Neural crest cell (in vitro differentiated cells): Measurements from ENCODE around the gene PDYN. TPM values are rescaled to one million over a fixed set of nuclear protein-coding genes. Genes with fewer than 3 reads are reported as not detected.
A peak's percentile ranks its signal among the peaks of the same experiment; 100 is the strongest.

Source experiments
- DNase-seq: peaks from one replicate; pipeline ENCODE4 v3.0.0; 2021; ENCODE audit warnings: low read depth, mixed read lengths, low spot score
- H3K27ac Mint-ChIP-seq: one replicate; pipeline ENCODE4 v1.8.0; 2021; ENCODE audit warnings: mild to moderate bottlenecking, mixed read lengths; ENCODE audit not compliant: unreplicated experiment
- H3K27me3 Mint-ChIP-seq: 2 replicates; pipeline ENCODE4 v1.8.0; 2021; ENCODE audit warnings: low read depth, mild to moderate bottlenecking, mixed read lengths
- H3K36me3 Mint-ChIP-seq: 2 replicates; pipeline ENCODE4 v1.8.0; 2021; ENCODE audit warnings: low read depth, mild to moderate bottlenecking, mixed read lengths
- H3K4me1 Mint-ChIP-seq: 2 replicates; pipeline ENCODE4 v1.8.0; 2021; ENCODE audit warnings: mixed read lengths
- H3K4me3 Mint-ChIP-seq: one replicate; pipeline ENCODE4 v1.8.0; 2021; ENCODE audit warnings: mild to moderate bottlenecking, mixed read lengths
- H3K9me3 Mint-ChIP-seq: 2 replicates; pipeline ENCODE4 v1.8.0; 2021; ENCODE audit warnings: mixed read lengths
- CTCF ChIP-seq: fragments of 200-600 bp; sonication (generic); conservative IDR thresholded peaks from 2 replicates; pipeline ENCODE4 v1.5.0; 2021; ENCODE audit warnings: antibody characterized with exemption, mild to moderate bottlenecking
- total RNA-seq: library from RNA; stranded (reverse); gene quantifications from 2 replicates; pipeline ENCODE4 v1.2.1, GENCODE V29; 2021

Gene PDYN
- total RNA-seq, 1 donor from 2014 or later: 0.63 TPM

GRCh38 chr20:1951436-1952115 is 42.3 kb downstream of the PDYN start:
- no peak overlapping the region for H3K27ac Mint-ChIP-seq

GRCh38 chr20:1950836-1951235 is 43.0 kb downstream of the PDYN start:
- Mint-ChIP-seq H3K4me1 (peaks cover 46% of the 10 kb centered on the region), H3K36me3 (no peaks in the 10 kb centered on the region), H3K27me3 (peaks cover 46% of the 10 kb centered on the region), H3K27ac (no peak overlapping the region), H3K9me3 (no peaks in the 10 kb centered on the region), H3K4me3 (no peak overlapping the region)
- no peak for TF ChIP-seq CTCF
- no peak for DNase-seq

More at GRCh38 chr20:1951436-1952115, 42.3 kb downstream of the PDYN start:
- TF ChIP-seq CTCF: no peak
- peaks cover 45% of the 10 kb centered on the region for H3K4me1 Mint-ChIP-seq
- no peak for DNase-seq
- H3K4me3 Mint-ChIP-seq: no peak overlapping the region
- H3K9me3 Mint-ChIP-seq: no peaks in the 10 kb centered on the region
- peaks cover 41% of the 10 kb centered on the region for H3K27me3 Mint-ChIP-seq
- no peaks in the 10 kb centered on the region for H3K36me3 Mint-ChIP-seq

GRCh38 chr20:1949347-1950100 is 44.3 kb downstream of the PDYN start:
- no peak for DNase-seq
- Mint-ChIP-seq H3K4me3 (no peak overlapping the region), H3K27ac (peak overlapping the region; percentile 73), H3K4me1 (peaks cover 41% of the 10 kb centered on the region), H3K27me3 (peaks cover 54% of the 10 kb centered on the region), H3K36me3 (no peaks in the 10 kb centered on the region), H3K9me3 (no peaks in the 10 kb centered on the region)
- no peak for TF ChIP-seq CTCF

- TF ChIP-seq CTCF: no peak
- Mint-ChIP-seq H3K4me1 (peaks cover 41% of the 10 kb centered on the region), H3K4me3 (no peak overlapping the region), H3K27me3 (peaks cover 69% of the 10 kb centered on the region), H3K27ac (no peak overlapping the region), H3K36me3 (no peaks in the 10 kb centered on the region), H3K9me3 (no peaks in the 10 kb centered on the region)
- no peak for DNase-seq
Observed at GRCh38 chr20:1947535-1947846, 46.4 kb downstream of the PDYN start.

GRCh38 chr20:1946762-1947534 is 46.9 kb downstream of the PDYN start:
- H3K9me3 Mint-ChIP-seq: no peaks in the 10 kb centered on the region
- TF ChIP-seq CTCF: no peak
- H3K27ac Mint-ChIP-seq: no peak overlapping the region
- peak; percentile 11 for DNase-seq
- H3K27me3 Mint-ChIP-seq: peaks cover 74% of the 10 kb centered on the region
- peaks cover 41% of the 10 kb centered on the region for H3K4me1 Mint-ChIP-seq
- H3K36me3 Mint-ChIP-seq: no peaks in the 10 kb centered on the region
- H3K4me3 Mint-ChIP-seq: peak overlapping the region; percentile 45
